Panc1 (cell line): ENCODE data around the gene CFDP1. TPM values are rescaled to one million over a fixed set of nuclear protein-coding genes. Genes with fewer than 3 reads are reported as not detected.

ENCODE experiments used
- ATAC-seq: fragments of 200-7000 bp; cut with Tn5 transposase; 2 replicates; pipeline ENCODE4 v1.9.1; 2020; ENCODE audit warnings: mild to moderate bottlenecking, moderate library complexity
- BruUV-seq: library from RNA; stranded (reverse); fragments of 400-500 nt; replicated peaks from 2 replicates; lab custom pipeline; 2021; lab: Mats Ljungman, UMichigan
- CTCF ChIA-PET: fragments of 300-600 bp; sonication (Branson Sonifier 250); formaldehyde crosslinking; loops from one replicate; lab custom pipeline; 2022; ENCODE audit warnings: antibody characterized with exemption; lab: Charles Lee
- POLR2A ChIA-PET: fragments of 300-600 bp; sonication (Branson Sonifier 250); formaldehyde crosslinking; loops from one replicate; lab custom pipeline; 2022; ENCODE audit warnings: antibody characterized with exemption; lab: Charles Lee
- DNase-seq: peaks from one replicate; pipeline ENCODE4 v3.0.0-alpha.2; 2010; ENCODE audit warnings: low read depth, low spot score
- H3K27ac ChIP-seq: 2 replicates; pipeline ENCODE4 v1.5.1; 2011; ENCODE audit warnings: mild to moderate bottlenecking, low read length, inconsistent platforms
- H3K27me3 ChIP-seq: fragments of 200-500 bp; sonication (Bioruptor generic); 2 replicates; pipeline ENCODE4 v1.6.0; 2014; ENCODE audit warnings: low read length, inconsistent platforms; ENCODE audit not compliant: control insufficient read depth, insufficient read depth
- H3K36me3 ChIP-seq: fragments of 200-500 bp; sonication (Bioruptor generic); 2 replicates; pipeline ENCODE4 v1.5.1; 2014; ENCODE audit warnings: inconsistent platforms, mild to moderate bottlenecking, low read length, moderate library complexity; ENCODE audit not compliant: control insufficient read depth, insufficient read depth
- H3K4me1 ChIP-seq: 2 replicates; pipeline ENCODE4 v1.5.1; 2011; ENCODE audit warnings: inconsistent platforms, mild to moderate bottlenecking, low read length, moderate library complexity; ENCODE audit not compliant: control insufficient read depth, insufficient read depth
- H3K4me3 ChIP-seq, 2 experiments: 2 replicates each; pipeline ENCODE4 v1.5.1; 2011 to 2012; ENCODE audit warnings: low read depth in 2 of 2, low read length in 2 of 2, mild to moderate bottlenecking in 2 of 2, inconsistent platforms in 1 of 2, moderate library complexity in 1 of 2
- H3K9me3 ChIP-seq: fragments of 200-500 bp; sonication (Bioruptor generic); 2 replicates; pipeline ENCODE4 v1.5.1; 2014; ENCODE audit warnings: low read depth, mild to moderate bottlenecking, inconsistent platforms, low read length, moderate library complexity; ENCODE audit not compliant: control insufficient read depth, insufficient read depth
- CTCF ChIP-seq: fragments of 450-650 bp; IDR thresholded peaks from 2 replicates; pipeline ENCODE4 v1.5.1; 2017; ENCODE audit warnings: mild to moderate bottlenecking
- POLR2AphosphoS5 ChIP-seq: IDR thresholded peaks from 2 replicates; pipeline ENCODE4 v1.6.1; 2012; ENCODE audit warnings: mild to moderate bottlenecking, low read depth, low read length, moderate library complexity
- SIN3A ChIP-seq: IDR thresholded peaks from 2 replicates; pipeline ENCODE4 v1.6.1; 2012; ENCODE audit warnings: low read depth, mild to moderate bottlenecking, low read length, moderate library complexity, borderline replicate concordance; ENCODE audit not compliant: insufficient read depth
- TCF7L2 ChIP-seq: IDR thresholded peaks from 2 replicates; pipeline ENCODE4 v1.6.1; 2011; ENCODE audit warnings: mild to moderate bottlenecking, low read depth, low read length, inconsistent platforms
- in situ Hi-C: cut with HindIII; loops from 2 replicates; pipeline ENCODE4 v1.10.0; 2016; ENCODE audit warnings: low sequenced_read_pairs, low pct_unique_long_range_greater_than_20kb
- intact Hi-C: fragments of 100-400 bp; cut with micrococcal nuclease; formaldehyde crosslinking; loops from one replicate; pipeline ENCODE4 v1.10.0; 2022; ENCODE audit not compliant: unreplicated experiment
- total RNA-seq: library from RNA; stranded (reverse); gene quantifications from one replicate; pipeline ENCODE4 v1.2.1, GENCODE V29; 2021; ENCODE audit not compliant: unreplicated experiment
- TF ChIP-seq, protein P1 (sequence below), 2 experiments: IDR thresholded peaks; 2 replicates each; pipeline ENCODE4 v1.6.1; 2011 to 2012; ENCODE audit warnings: low read depth in 2 of 2, control low read depth in 1 of 2, low read length in 1 of 2, mild to moderate bottlenecking in 1 of 2, moderate library complexity in 1 of 2; ENCODE audit not compliant: insufficient read depth in 1 of 2

Gene CFDP1
- total RNA-seq, 1 experiment from 2014 or later: 25.7 TPM

DNA sequence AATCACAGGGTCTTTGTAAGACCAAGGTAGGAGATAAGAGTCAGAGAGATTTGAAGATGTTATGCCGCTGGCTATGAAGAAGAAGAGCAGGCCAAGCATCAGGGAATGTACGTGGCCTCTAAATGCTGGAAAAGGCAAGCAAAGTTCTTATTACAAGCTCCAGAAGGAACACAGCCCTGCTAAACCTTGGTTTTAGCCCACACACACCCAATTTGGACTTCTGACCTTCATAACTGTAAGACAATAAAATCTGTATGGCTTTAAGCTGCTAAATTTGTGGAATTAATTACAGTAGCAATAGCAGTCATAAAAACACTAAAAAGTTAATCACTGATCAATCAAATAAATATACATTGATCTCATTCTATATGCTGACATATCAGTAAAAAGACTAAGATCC, 25.1 kb upstream of the CFDP1 start:
- Histone ChIP-seq H3K27ac (no peak overlapping the region), H3K9me3 (no peaks in the 10 kb centered on the region), H3K36me3 (no peaks in the 10 kb centered on the region), H3K4me1 (no peaks in the 10 kb centered on the region; the same call in 1 of the 2 replicates), H3K4me3 (no peak overlapping the region), H3K27me3 (no peaks in the 10 kb centered on the region)
- no TSS peak for BruUV-seq
- no peak for ATAC-seq
- DNase-seq: no peak
- ChIA-PET POLR2A (interaction anchor here (0.6 kb wide), 1 partner anchor 78 kb away, joined by 5 read pairs; no protein-coding TSS in a partner anchor), CTCF (no interaction called here)
- intact Hi-C loops (no loop called here), in situ Hi-C loops (no loop called here)
- no peak for TF ChIP-seq TCF7L2
- no peak for TF ChIP-seq POLR2AphosphoS5
- TF ChIP-seq CTCF: no peak
- TF ChIP-seq SIN3A: no peak
- TF ChIP-seq, protein P1, sequence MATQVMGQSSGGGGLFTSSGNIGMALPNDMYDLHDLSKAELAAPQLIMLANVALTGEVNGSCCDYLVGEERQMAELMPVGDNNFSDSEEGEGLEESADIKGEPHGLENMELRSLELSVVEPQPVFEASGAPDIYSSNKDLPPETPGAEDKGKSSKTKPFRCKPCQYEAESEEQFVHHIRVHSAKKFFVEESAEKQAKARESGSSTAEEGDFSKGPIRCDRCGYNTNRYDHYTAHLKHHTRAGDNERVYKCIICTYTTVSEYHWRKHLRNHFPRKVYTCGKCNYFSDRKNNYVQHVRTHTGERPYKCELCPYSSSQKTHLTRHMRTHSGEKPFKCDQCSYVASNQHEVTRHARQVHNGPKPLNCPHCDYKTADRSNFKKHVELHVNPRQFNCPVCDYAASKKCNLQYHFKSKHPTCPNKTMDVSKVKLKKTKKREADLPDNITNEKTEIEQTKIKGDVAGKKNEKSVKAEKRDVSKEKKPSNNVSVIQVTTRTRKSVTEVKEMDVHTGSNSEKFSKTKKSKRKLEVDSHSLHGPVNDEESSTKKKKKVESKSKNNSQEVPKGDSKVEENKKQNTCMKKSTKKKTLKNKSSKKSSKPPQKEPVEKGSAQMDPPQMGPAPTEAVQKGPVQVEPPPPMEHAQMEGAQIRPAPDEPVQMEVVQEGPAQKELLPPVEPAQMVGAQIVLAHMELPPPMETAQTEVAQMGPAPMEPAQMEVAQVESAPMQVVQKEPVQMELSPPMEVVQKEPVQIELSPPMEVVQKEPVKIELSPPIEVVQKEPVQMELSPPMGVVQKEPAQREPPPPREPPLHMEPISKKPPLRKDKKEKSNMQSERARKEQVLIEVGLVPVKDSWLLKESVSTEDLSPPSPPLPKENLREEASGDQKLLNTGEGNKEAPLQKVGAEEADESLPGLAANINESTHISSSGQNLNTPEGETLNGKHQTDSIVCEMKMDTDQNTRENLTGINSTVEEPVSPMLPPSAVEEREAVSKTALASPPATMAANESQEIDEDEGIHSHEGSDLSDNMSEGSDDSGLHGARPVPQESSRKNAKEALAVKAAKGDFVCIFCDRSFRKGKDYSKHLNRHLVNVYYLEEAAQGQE (IDR thresholded peaks at IDR 0.05; ENCODE audit: insufficient read depth in 1 of 2, low read depth in 2 of 2, low read length in 1 of 2): no peak

DNA sequence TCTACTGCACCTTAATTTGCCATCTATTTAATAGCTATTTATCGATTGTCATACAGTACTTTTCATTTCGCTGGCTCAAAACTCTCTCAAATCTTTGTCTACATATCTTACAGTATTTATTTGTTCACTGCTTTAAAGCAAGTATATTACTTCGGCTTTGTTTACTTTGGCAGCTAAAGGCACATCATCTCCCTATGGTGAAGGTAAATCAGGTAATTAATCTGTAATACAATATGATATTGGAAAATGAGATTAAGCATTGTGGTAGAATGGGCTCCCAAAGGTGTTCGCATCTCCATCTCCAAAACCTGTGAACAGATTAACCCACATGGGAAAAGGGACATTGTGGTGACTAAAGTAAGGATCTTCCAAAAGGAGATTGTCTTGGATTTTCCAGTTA, 24.7 kb upstream of the CFDP1 start:
- H3K27ac ChIP-seq: no peak overlapping the region
- no peaks in the 10 kb centered on the region for H3K36me3 ChIP-seq
- no peaks in the 10 kb centered on the region for H3K9me3 ChIP-seq
- ChIA-PET POLR2A (interaction anchor here (0.6 kb wide), 1 partner anchor 78 kb away, joined by 5 read pairs; no protein-coding TSS in a partner anchor), CTCF (no interaction called here)
- H3K4me1 ChIP-seq: no peaks in the 10 kb centered on the region; the same call in 1 of the 2 replicates
- no peak overlapping the region for H3K4me3 ChIP-seq
- no peak for ATAC-seq
- no peak for DNase-seq
- no TSS peak for BruUV-seq
- no peak for TF ChIP-seq CTCF
- TF ChIP-seq, protein P1 (IDR thresholded peaks at IDR 0.05; ENCODE audit: insufficient read depth in 1 of 2, low read depth in 2 of 2, low read length in 1 of 2): no peak
- no peak for TF ChIP-seq POLR2AphosphoS5
- in situ Hi-C loops (no loop called here), intact Hi-C loops (no loop called here)
- no peaks in the 10 kb centered on the region for H3K27me3 ChIP-seq
